ENCODE measurements around the gene CSHL1. TPM values are rescaled to one million over a fixed set of nuclear protein-coding genes. Genes with fewer than 3 reads are reported as not detected.
"Not testable (repeated sequence)": the region's sequence is repeated elsewhere in the genome, so short reads cannot be mapped to it uniquely, and the experiment has no call there.

CSHL1 gene
- total and polyA plus RNA-seq, 9 of the 15 experiments (the other 6 are each of a cell fraction or from before 2014, with no cell fraction given) = not detected

GRCh38 chr17:63919311-63919723 lies 8.3 kb upstream of the CSHL1 start (continued):
- TF ChIP-seq HDAC2 (IDR thresholded peaks at IDR 0.05) = no peak
- TF ChIP-seq HMBOX1 (IDR thresholded peaks at IDR 0.05) = no peak
- TF ChIP-seq HDAC6 (IDR thresholded peaks at IDR 0.05; ENCODE audit: low read depth, low read length) = no peak
- TF ChIP-seq ZNF175 (CRISPR knock-in tag; IDR thresholded peaks at IDR 0.05; ENCODE audit: low read depth) = no peak
- TF ChIP-seq CREB3L1 (IDR thresholded peaks at IDR 0.05; ENCODE audit: borderline replicate concordance, low read depth) = no peak
- TF ChIP-seq CC2D1A (IDR thresholded peaks at IDR 0.05) = peak; percentile 79
- TF ChIP-seq ZBTB2 (IDR thresholded peaks at IDR 0.05) = no peak
- no peak for TF ChIP-seq BRCA1 (IDR thresholded peaks at IDR 0.05)
- no peak for TF ChIP-seq BRCA1 (CRISPR knock-in tag; IDR thresholded peaks at IDR 0.05)
- TF ChIP-seq HNRNPL (IDR thresholded peaks at IDR 0.05; ENCODE audit: low read depth, low read length) = no peak
- TF ChIP-seq ZNF778 (CRISPR knock-in tag; IDR thresholded peaks at IDR 0.05) = no peak
- TF ChIP-seq U2AF1 (optimal IDR thresholded peaks at IDR 0.05; ENCODE audit: low read depth, low read length) = no peak
- no peak for TF ChIP-seq CBFA2T3 (IDR thresholded peaks at IDR 0.05)
- TF ChIP-seq DACH1 (IDR thresholded peaks at IDR 0.05; ENCODE audit: partially characterized antibody) = peak; percentile 23
- no peak for TF ChIP-seq MBD2 (IDR thresholded peaks at IDR 0.05; ENCODE audit: borderline replicate concordance, low read depth)
- no peak for TF ChIP-seq ELK1 (CRISPR knock-in tag; IDR thresholded peaks at IDR 0.05)
- TF ChIP-seq ZNF316 (IDR thresholded peaks at IDR 0.05) = 0 out of 2 replicates have a peak, but pooled peaks have one; percentile 36

GRCh38 chr17:63918789-63919305 lies 7.8 kb upstream of the CSHL1 start, which contains the start of gene GH1:
Gene GH1 (minus strand): TSS chr17:63918839. CDS start chr17:63918776, 63 bp downstream.
- Histone ChIP-seq H3K27me3 (ENCODE audit: control insufficient read depth in 2 of 2, insufficient read depth in 2 of 2, low read length in 2 of 2) (peaks cover 3 to 29% of the 10 kb centered on the region in 2 experiments; a peak in 4 of 5 replicates), H3K9ac (ENCODE audit: insufficient read depth in 1 of 2, low read depth in 2 of 2, low read length in 2 of 2) (0 out of 4 replicates have a peak within 1 kb of the TSS, but pooled peaks of 1 of the 2 experiments have one; percentile 26), H2AFZ (ENCODE audit: low read depth, low read length) (peak within 1 kb of the TSS; percentile 63; the same call in 1 of the 2 replicates)
- POLR2A ChIA-PET = interaction anchor here (0.6 to 1.6 kb wide), 6 partner anchors 11 to 384 kb away, joined by 3 to 6 read pairs (median 4); no protein-coding TSS in a partner anchor
- H3K36me3 ChIP-seq (ENCODE audit: control insufficient read depth, insufficient read depth, low read length); H3K9me1 ChIP-seq (ENCODE audit: control insufficient read depth, insufficient read depth, low read length); H3K79me2 ChIP-seq (ENCODE audit: control insufficient read depth, insufficient read depth, low read length); H3K4me3 ChIP-seq; H3K4me1 ChIP-seq (replicated peaks in 1 of 2; ENCODE audit: control insufficient read depth in 2 of 2, insufficient read depth in 2 of 2, low read length in 2 of 2); BruUV-seq (replicated peaks); H3K27ac ChIP-seq (ENCODE audit: extremely low read depth, low read depth, low read length); H3K4me2 ChIP-seq (ENCODE audit: insufficient read depth, low read length); H4K20me1 ChIP-seq (replicated peaks; ENCODE audit: control insufficient read depth, insufficient read depth, low read length); ATAC-seq; H3K9me3 ChIP-seq (replicated peaks; ENCODE audit: control insufficient read depth, insufficient read depth, low read depth, low read length); FAIRE-seq: not testable (repeated sequence)
- intact Hi-C loops (cut with micrococcal nuclease) = loop anchor here (1.0 to 10.0 kb wide), 6 partner anchors 28 to 366 kb away; partner anchors contain the start of gene ERN1
- DNase-seq (ENCODE audit: extremely low read depth in 1 of 4, low spot score in 3 of 4) = peak in 1 of 4 experiments; percentile 5
- in situ Hi-C loops (cut with MboI) = loop anchor here (10.0 kb wide), 2 partner anchors 106 to 366 kb away; partner anchors contain the start of gene ICAM2
- CTCF ChIA-PET (ENCODE audit: low intra/inter-chr PET ratio) = interaction anchor here (0.6 to 2.0 kb wide), 5 partner anchors 71 to 500 kb away, joined by 3 to 10 read pairs (median 4); no protein-coding TSS in a partner anchor
- WGBS (ENCODE audit: insufficient coverage, low coverage, missing lambda C conversion rate) = 20% methylated on average over 10 of the region's 10 CpGs

All from K562 (cell line).